ENCODE measurements around the gene TSEN2.
"Not testable (repeated sequence)": the region's sequence is repeated elsewhere in the genome, so short reads cannot be mapped to it uniquely, and the experiment has no call there.

TSEN2 gene

GRCh38 chr3:12452361-12453330, 31.6 kb upstream of the TSEN2 start:
- DNase-seq = no peak

- no peak for DNase-seq
Observed at GRCh38 chr3:12454076-12454815, 30.0 kb upstream of the TSEN2 start.

GRCh38 chr3:12454816-12455121, 29.5 kb upstream of the TSEN2 start:
- DNase-seq = no peak

GRCh38 chr3:12455740-12456139, 28.5 kb upstream of the TSEN2 start:
- no peak for DNase-seq

GRCh38 chr3:12456441-12456840, 27.8 kb upstream of the TSEN2 start:
- no peak for DNase-seq

- not testable (repeated sequence) for DNase-seq
Observed at GRCh38 chr3:12457380-12457779, 26.9 kb upstream of the TSEN2 start.

GRCh38 chr3:12458901-12459300, 25.4 kb upstream of the TSEN2 start:
- DNase-seq = no peak

- no peak for DNase-seq
Observed at GRCh38 chr3:12460127-12460526, 24.2 kb upstream of the TSEN2 start.

- no peak for DNase-seq
Observed at GRCh38 chr3:12461097-12461649, 23.1 kb upstream of the TSEN2 start.

GRCh38 chr3:12462159-12462947, 21.9 kb upstream of the TSEN2 start:
- DNase-seq = no peak

GRCh38 chr3:12463686-12464085, 20.6 kb upstream of the TSEN2 start:
- no peak for DNase-seq

GRCh38 chr3:12464181-12464580, 20.1 kb upstream of the TSEN2 start:
- no peak for DNase-seq

GRCh38 chr3:12465151-12465835, 19.0 kb upstream of the TSEN2 start:
- no peak for DNase-seq

GRCh38 chr3:12465836-12466225, 18.4 kb upstream of the TSEN2 start:
- no peak for DNase-seq

- DNase-seq = no peak
Observed at GRCh38 chr3:12467746-12468145, 16.5 kb upstream of the TSEN2 start.

- DNase-seq = no peak
Observed at GRCh38 chr3:12468276-12468675, 16.0 kb upstream of the TSEN2 start.

GRCh38 chr3:12468757-12469156, 15.5 kb upstream of the TSEN2 start:
- DNase-seq = no peak

- DNase-seq = not testable (repeated sequence)
Observed at GRCh38 chr3:12469222-12469621, 15.1 kb upstream of the TSEN2 start.

GRCh38 chr3:12470111-12470510, 14.2 kb upstream of the TSEN2 start:
- no peak for DNase-seq

- DNase-seq = no peak
Observed at GRCh38 chr3:12470680-12471079, 13.6 kb upstream of the TSEN2 start.

GRCh38 chr3:12471241-12471640, 13.0 kb upstream of the TSEN2 start:
- DNase-seq = no peak

- DNase-seq = no peak
Observed at GRCh38 chr3:12472000-12472610, 12.2 kb upstream of the TSEN2 start.
